GM21423 (cell line): ENCODE data around the gene FOXO6.
"Not testable (repeated sequence)": the region's sequence is repeated elsewhere in the genome, so short reads cannot be mapped to it uniquely, and the experiment has no call there.

Experiments used
- ATAC-seq: cut with Tn5 transposase; IDR thresholded peaks from one replicate; pipeline ENCODE4 v1.9.1; 2021; ENCODE audit warnings: mild to moderate bottlenecking, moderate library complexity; ENCODE audit not compliant: unreplicated experiment

The FOXO6 gene

DNA sequence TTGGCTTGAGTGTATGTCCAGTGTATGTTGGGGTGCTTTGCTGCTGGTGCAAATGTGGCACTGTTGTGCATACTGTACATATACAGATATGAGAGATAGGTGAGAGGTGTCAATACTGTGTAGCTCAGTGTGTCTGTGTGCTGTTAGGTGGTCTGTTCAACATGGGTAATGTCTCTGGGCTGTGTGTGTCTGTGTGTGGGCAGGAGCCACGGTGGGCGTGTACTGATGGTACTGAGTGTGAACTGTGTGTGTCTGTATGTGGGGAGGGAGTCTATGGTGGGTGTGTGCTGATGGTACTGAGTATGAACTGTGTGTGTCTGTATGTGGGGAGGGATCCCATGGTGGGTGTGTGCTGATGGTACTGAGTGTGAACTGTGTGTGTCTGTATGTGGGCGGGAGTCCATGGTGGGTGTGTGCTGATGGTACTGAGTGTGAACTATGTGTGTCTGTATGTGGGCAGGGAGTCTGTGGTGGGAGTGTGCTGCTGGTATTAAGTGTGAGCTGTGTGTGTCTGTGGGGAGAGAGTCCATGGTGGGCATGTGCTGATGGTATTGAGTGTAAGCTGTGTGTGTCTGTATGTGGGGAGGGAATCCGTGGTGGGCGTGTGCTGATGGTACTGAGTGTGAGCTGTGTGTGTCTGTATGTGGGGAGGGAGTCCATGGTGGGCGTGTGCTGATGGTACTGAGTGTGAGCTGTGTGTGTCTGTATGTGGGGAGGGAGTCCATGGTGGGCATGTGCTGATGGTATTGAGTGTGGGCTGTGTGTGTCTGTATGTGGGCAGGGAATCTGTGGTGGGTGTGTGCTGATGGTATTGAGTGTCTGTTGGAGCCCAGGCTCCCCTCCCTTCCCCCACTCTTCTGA, 32.2 kb upstream of the FOXO6 start:
- no peak for ATAC-seq

DNA sequence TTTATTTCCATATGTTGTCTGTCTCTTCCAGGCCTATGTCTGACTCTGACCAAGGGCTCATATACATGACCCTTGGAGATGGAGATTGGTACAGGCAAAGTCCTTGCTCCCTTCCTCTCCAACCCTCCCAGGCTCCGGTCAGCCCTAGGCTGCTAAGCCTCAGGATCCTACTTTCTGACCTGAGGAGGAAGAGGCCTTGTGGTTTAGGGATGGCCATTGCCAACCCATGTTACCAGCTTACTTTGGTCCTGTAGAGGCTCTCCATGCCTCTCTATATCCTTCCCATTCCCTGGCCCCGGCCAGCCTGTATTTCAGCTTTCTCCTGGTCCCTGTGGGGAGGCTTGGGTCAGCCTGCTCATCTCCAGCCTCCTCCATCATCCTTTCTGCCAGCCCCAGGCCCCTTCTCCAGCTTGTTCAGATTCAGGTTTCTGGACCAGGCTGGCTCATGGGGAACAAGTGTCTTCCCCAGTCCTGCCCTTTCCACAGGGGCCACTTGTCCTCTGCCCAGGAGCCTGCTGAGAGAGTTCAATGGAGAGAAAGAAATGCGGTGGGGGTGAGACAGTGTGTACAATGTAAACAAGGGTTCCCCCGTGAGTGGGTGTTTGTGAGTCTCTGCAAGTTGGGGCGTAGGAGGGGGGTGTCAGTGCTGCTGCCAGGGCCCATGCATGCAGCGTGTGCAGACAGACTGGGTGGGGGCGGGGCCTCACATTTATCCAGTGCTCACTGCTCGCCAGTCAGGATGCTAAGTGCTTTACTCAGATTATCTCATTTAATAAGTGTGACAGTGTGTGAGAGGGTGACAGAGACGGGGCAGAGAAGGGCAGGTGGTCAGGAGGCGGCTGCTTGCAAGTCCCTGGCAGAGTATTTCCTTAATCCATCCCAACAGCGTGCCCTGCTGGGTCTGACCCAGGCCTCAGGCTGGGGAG, 31.3 kb upstream of the FOXO6 start:
- no peak for ATAC-seq

DNA sequence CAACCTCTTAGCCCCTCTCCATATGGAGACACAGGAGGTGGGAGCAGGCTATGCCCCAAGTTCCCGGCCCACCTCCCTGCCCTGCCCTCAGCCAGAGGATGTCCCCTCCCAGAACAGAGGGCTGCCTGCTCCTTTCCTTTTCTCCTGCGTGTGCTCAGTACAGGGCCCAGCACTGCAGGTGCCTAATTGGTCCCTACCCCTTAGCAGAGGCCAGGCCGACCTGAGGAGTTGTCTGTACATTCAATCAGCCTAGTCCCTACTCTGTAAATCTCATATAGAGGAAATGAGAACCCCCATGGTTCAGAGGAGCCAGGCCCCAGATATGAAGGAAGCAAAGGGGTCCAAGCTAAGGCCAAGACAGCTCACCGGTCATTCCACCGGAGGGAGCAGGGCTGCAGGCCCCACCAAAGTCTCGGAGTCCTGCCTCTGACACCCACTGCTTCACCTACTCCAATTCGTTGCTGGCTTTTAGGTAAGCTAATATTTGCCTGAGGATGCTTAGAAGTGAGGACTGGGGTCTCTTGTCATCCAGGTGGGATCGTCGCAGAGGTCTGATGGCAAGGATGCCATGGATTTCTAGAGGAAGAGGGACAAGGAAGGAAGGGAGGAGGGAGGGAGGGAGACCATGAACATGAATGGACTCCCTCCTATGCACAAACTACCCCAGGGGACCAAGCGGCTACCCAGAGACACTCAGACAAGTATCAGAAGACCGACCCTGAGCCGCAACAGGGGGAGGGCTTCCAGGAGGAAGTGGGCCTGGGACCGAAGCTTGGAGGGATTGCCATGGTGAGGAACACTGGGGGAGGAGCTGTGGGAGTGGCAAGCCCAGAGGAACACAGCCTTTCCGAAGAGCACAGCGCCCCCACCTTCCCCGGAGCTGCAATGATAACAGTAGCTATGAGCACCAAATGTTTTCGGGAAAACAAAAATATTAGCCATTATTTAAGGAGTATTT, 30.4 kb upstream of the FOXO6 start:
- no peak for ATAC-seq

GRCh38 chr1:41331546-41331917, 29.7 kb upstream of the FOXO6 start:
- ATAC-seq = no peak

- not testable (repeated sequence) for ATAC-seq
Measured at GRCh38 chr1:41332161-41332560, 29.1 kb upstream of the FOXO6 start.

DNA sequence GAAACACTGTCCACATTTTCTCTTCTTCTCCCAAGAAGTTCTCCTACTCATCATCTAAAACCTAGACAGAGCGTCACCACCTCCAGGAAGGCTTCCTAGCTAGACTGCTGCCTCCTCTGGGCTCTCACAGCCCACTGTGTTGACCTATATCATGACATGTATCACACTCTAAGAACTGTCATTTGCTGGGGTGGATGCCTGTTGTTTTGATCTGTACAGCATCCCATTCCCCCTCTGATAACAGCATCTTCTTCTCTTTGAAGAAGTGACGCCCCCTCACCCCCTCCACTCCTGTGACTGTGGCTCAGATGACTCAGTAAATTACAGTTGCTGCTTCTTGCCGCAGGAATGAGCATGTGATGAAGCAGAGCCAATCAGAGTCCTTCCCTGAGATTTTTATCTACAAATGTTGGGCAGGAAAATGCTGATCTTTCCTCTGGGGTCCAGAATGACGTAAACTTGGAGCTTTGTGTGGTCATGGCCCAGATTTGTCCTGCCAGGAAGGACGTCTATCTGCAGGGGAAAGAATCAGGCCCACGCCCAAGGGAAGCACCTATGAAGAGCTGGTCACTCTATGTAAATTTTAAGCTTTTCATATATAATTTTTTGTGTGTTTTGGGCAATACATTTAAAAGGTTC, 28.0 kb upstream of the FOXO6 start:
- no peak for ATAC-seq

- no peak for ATAC-seq
Measured at GRCh38 chr1:41338820-41339219, 22.4 kb upstream of the FOXO6 start.

DNA sequence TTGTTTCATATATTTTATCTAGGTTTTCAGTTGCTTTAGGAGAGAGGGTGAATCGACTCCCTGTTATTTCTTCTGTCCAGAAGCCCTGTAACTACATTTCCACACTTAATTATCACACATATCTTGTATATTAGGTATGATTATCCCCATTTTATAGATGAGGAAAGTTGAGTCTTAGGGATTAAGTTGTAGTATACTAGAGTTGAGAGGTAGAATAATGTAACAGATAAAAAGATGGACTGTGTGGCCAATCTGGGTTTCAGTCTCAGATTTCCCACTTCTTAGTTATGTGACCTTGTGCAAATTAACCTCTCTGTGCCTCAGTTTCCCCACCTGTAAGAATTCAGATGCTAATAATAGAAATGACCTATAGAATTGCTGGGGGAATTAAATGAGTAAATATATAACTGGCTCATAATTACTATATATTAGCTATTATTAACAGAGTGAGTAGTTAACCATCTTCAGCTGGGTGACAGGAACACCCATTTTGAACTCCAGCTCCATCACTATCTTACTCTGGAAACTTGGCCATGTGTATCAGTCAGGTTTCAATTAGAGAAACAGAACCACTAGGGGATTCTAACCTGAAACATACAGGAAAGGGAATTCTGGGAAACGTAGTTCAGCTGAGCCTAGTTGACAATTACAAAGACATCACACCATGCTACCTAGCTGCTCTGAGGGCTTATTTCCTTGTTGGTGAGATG, 20.4 kb upstream of the FOXO6 start:
- no peak for ATAC-seq

- ATAC-seq = no peak
Measured at GRCh38 chr1:41341365-41341683, 19.9 kb upstream of the FOXO6 start.

DNA sequence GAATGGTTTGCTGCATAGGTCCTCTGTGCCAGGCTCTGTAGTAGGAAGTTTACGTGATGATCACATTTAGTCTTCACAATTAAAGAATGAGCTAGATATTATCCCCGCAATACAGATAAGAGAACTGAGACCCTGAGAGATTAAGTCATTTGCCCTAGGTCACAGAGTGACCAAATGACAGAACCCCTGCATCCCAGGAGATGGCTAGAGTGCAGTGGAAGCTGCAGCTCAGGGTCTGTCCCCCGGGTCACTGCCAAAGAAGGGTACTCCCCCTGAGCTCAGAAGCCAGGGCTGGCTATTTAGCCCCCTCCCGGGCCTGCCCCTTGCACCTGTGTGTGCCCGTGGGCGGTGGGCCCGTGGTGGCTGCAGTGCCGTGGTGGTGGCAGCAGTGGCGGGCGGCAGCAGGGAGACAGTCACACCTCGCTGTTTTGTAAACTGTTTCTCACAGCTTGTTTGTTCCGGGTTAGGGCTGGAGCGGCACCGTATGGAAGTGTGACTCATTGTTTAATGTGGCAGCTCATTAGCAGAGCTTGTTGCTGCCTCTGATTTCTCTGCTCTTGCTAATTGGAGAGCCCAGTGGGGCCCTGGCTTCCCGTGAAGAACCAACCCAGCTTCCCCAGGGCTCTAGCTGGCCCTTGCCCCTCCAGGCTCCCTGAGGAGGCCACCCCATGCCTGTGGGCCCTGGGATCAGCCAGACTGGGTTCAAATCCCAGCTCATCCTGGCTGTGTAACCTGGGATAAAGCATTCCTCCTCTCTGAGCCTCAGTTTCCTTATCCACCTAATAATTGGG, 19.3 kb upstream of the FOXO6 start:
- no peak for ATAC-seq

DNA sequence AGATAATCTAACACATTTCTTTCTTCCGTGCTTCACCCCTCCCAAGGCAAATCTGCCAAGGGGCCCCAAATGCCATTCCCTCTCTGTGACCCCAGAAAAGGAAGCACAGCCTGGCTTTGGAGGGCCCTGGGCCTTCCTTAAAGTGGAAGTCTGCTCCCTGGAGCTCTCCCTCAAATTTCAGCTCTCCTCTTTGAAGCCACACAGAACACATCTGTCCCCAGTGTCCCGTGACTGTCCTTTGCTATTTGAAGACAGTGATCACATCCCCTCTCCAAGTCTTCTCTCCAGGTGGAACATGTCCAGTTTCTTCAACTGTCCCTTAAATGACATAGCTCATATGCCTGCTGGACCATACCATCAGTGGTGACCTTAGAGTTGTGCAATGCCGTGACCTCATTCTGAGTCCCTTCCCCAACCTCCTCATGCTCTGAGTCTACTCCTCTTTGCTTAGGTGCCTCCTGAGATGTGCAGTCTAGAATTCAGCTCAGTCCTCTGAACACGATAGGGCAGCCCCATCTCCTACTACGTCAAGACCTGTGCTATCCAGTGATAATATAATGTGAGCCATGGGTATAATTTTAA, 18.4 kb upstream of the FOXO6 start:
- no peak for ATAC-seq

DNA sequence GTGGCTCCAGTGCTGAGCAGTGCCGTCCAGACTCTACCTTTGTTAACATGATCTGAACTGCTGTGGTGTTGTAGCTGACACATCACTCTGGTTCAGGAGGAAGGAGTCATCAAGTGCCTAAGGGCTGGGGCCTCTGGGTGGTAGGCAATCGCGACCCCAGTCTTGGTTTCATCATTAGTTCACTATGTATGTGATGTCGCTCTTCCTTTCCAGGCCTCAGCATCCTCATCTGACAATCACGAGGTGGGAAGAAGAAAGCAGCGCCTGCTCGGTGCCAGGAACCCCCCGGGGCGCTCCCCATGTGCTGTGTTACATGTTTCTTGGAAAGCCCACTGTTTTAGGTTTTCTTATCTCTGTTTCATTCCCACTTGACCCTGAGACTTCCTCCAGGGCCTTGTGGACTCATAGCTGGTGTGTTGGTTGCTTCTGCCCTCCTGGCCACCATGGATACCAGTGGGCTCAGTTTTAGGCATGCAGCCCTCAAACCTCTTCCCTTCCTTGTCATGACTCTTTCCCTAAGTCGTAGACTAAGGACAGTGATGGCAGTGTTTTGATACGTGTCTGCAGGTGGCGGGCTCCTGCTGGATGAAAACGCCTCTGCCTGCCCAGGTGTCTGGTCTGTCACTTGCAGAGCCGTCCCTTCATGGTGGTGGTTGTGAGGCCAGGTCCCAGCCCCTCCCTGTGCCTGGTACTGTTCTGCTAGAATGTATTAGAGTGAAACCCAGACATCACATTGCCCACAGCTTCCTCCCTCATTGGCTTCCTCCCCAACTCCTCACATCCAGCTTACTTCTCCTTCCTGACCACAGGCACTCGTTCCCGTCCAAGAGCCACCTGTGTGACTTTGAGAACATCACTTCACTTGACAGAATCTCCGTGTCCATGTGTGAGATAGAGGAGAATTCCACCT, 17.2 kb upstream of the FOXO6 start:
- ATAC-seq = no peak

DNA sequence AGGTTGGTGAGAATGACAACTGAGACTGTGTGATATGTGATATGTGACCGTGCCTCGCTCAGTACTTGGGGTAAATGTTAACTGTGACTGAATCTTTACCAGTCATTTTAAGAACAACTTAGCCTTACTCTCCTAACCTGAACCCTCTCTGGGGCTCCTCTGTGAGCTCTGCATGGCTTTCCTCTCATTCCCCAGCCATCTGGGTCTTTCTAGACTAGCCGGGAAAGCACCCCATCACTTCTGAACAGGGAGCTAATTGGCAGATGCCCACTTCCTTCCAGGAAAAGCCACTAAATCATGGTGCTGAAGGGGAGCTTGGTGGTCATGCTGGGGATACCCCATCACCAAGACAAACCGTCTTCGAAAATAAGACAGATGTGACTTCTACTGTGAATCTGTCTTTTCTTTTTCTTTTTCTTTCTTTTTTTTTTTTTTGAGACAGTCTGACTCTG, 16.5 kb upstream of the FOXO6 start:
- ATAC-seq = no peak

DNA sequence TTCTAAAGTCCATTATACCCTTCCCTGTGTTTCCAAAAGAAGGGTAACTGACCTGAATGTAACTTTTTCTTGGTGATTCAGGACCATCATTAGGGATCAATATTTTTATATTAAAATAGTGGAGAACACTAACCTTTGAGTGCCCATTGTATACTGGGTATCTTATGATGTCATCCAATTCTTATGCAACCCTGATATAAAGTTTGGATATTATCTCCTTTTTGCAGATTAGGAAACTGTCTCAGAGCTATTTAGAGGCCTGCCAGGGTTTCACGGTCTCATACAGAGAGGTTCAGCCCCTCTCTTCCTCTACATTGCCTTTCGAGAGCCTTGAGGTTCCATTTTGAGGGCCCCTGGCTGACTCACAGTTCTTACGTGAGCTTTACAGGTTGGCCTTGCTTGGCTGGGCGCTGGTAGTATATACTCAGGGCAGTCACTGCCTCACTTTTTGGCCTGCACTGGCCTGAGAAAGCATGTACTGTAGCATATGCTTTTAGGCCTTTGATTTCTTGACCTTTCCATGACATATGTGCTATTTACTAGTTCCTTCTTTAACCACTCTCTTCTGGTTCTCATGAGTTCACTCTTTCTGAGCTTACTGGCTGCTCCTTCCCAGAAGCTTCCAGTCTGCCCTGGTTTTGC, 15.7 kb upstream of the FOXO6 start:
- no peak for ATAC-seq

GRCh38 chr1:41347276-41347675, 14.0 kb upstream of the FOXO6 start:
- no peak for ATAC-seq

DNA sequence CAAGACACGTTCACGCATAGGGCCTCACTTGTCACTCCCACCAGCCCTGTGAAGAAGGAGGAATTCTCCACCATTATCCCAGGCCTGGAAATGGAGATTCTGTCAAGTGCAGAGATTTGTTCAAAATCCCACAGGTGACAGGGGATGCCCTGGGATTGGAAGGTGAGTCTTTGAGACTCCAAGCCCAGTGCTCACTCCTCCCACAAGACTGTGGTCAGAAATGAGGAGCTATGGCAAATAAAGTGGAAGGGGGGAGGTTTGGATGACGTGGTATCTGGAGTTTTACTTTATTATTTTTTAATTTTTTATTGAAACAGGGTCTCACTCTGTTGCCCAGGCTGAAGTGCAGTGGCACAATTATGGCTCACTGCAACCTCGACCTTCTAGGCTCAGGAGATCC, 12.8 kb upstream of the FOXO6 start:
- no peak for ATAC-seq
